Heart left ventricle (tissue), 16 donors: Measurements from ENCODE around the gene SERINC4. TPM values are rescaled to one million over a fixed set of nuclear protein-coding genes. Genes with fewer than 3 reads are reported as not detected.
"Not testable (repeated sequence)": the region's sequence is repeated elsewhere in the genome, so short reads cannot be mapped to it uniquely, and the experiment has no call there.

ENCODE experiments used
- ATAC-seq, 4 donors: fragments of 200-7000 bp; cut with Tn5 transposase; one replicate each; pipeline ENCODE4 v1.9.1; 2020 to 2022; ENCODE audit warnings: moderate library complexity in 4 of 4, mild to moderate bottlenecking in 3 of 4, moderate number of reproducible peaks in 1 of 4
- DNase-seq, 5 donors: peaks; one replicate each; pipeline ENCODE4 v3.0.0-alpha.2; 2020
- H3K27ac ChIP-seq, 12 donors: fragments of 200-600 bp; sonication (generic) in 4 of 12; one replicate each; pipeline versions ENCODE4 v1.5.0 to v1.8.0; 2016 to 2022; ENCODE audit warnings: mild to moderate bottlenecking in 2 of 12
- H3K27me3 ChIP-seq, 9 donors: fragments of 200-600 bp; sonication (generic) in 2 of 9; one replicate each; pipeline versions ENCODE4 v1.5.1 to v1.8.0; 2016 to 2022; ENCODE audit warnings: mild to moderate bottlenecking in 3 of 9
- H3K36me3 ChIP-seq, 9 donors: fragments of 200-600 bp; sonication (generic) in 2 of 9; one replicate each; pipeline versions ENCODE4 v1.5.0 to v1.8.0; 2018 to 2022; ENCODE audit warnings: mild to moderate bottlenecking in 2 of 9
- H3K4me1 ChIP-seq, 12 donors: fragments of 200-600 bp; sonication (generic) in 4 of 12; one replicate each; pipeline versions ENCODE4 v1.5.0 to v1.8.0; 2016 to 2022; ENCODE audit warnings: mild to moderate bottlenecking in 3 of 12
- H3K4me3 ChIP-seq, 12 donors: fragments of 200-600 bp; sonication (generic) in 4 of 12; one replicate each; pipeline versions ENCODE4 v1.5.0 to v1.8.0; 2017 to 2022; ENCODE audit warnings: mild to moderate bottlenecking in 9 of 12, moderate library complexity in 4 of 12
- H3K9me3 ChIP-seq, 12 donors: fragments of 200-600 bp; sonication (generic) in 4 of 12; one replicate each; pipeline versions ENCODE4 v1.5.0 to v1.8.0; 2016 to 2022; ENCODE audit warnings: mild to moderate bottlenecking in 1 of 12
- CTCF ChIP-seq, 12 donors: fragments of 200-600 bp; sonication (generic) in 4 of 12; IDR thresholded peaks; one replicate each; pipeline versions ENCODE4 v1.5.0 to v1.8.0; 2018 to 2022; ENCODE audit warnings: antibody characterized with exemption in 12 of 12, mild to moderate bottlenecking in 5 of 12
- POLR2A ChIP-seq, 2 donors: fragments of 450-650 bp; IDR thresholded peaks; one replicate each; pipeline ENCODE4 v1.6.1; 2017; ENCODE audit warnings: antibody characterized with exemption in 2 of 2, mild to moderate bottlenecking in 2 of 2, moderate library complexity in 2 of 2
- WGBS, 4 donors: extraction: QIAGEN DNeasy Blood & Tissue Kit in 2 of 4; methylation state at CpG; one replicate each; pipeline versions ENCODE4 v1.1.5 to v1.1.7; 2013 to 2018; 5-methylcytosine and 5-hydroxymethylcytosine counted together
- intact Hi-C, 10 donors: fragments of 100-400 bp; cut with DNase I; formaldehyde crosslinking; loops; one replicate each; pipeline versions ENCODE4 v1.11.1 to v1.14.2; 2022
- long read RNA-seq, 3 donors: library from polyadenylated mRNA; unstranded; transcript quantifications; one replicate each; pipeline ENCODE4 v2.0.0, GENCODE V29; 2020 to 2021
- polyA plus RNA-seq, 2 donors: library from polyadenylated mRNA; stranded (reverse); fragments of 200-250 nt; gene quantifications; one replicate each; pipeline ENCODE4 v1.2.3, GENCODE V29; 2013
- total RNA-seq, 9 donors: library from RNA; depleted of rRNA in 2 of 9; stranded (reverse); fragments of >200 nt in 2 of 9; fragmentation: NEBNext Ultra II Directional in 3 of 9; extraction: Animal tissue kit (Norgen Biotek cat#: 25700) in 3 of 9; gene quantifications; one replicate each; pipeline versions ENCODE4 v1.1.0 to v1.2.4, GENCODE V29; 2016 to 2023
- donor health status: ischemic (EF 13 %, LVEDD 7.1; RV severe dilation, severe dysfunction).
- donor health status: healthy with polysubstance abuse.
- donor health status: DM: no; HTN: yes; CAD: no.
- donor health status: DM: no; HTN: no; CAD: no.
- donor health status: ischemic (EF 25% LVEDD 6.9; RV normal size, moderate dysfunction).
- donor health status: ischemic (EF 25% LVEDD 5.7; RV mildly dilated, moderate dysfunction).
- donor health status: healthy.
- donor health status: DM: yes; HTN: yes; CAD: no.
- donor health status: ischemic (EF 35%, LVEDD 5.7; RV mildly dilated, moderate dysfunction).
- donor health status: nonischemic (EF 11% LVEDD 7.7; RV severe dilation, severe dysfunction).
- donor health status: DM: yes; HTN: yes; CAD: no.
- donor health status: PGD.
- donor health status: ischemic (EF 29% LVEDD 5.4; RV normal size, mild dysfunction).
- donor health status: nonischemic (EF 23%, LVEDD 6.1; RV moderate dilation, normal function).

SERINC4 gene
- total RNA-seq: under 1 TPM in 8 of 9 donors, not detected in 1; 0.14 to 0.37 (median 0.31) TPM
- under 1 TPM; 0.25 to 0.42 TPM for polyA plus RNA-seq
- long read RNA-seq, donor 1, partial matches to known transcripts: 0 of 1 reads
- long read RNA-seq, donor 1, other reads (novel, unspliced or antisense): 1 of 1 reads
- long read RNA-seq, donor 2: 0 reads
- long read RNA-seq, donor 3: 0 reads

GRCh38 chr15:43799945-43800285 lies at the start of gene SERINC4:
TSS of gene SERINC4 (minus strand) at chr15:43800220. CDS start at chr15:43799986, 234 bp downstream.
- DNase-seq: no peak
- H3K27ac ChIP-seq: peak within 1 kb of the TSS; percentile 76 to 95 (median 90)
- H3K4me1 ChIP-seq: peaks cover 4 to 56% (median 38%) of the 10 kb centered on the region in 12 donors
- TF ChIP-seq POLR2A (IDR thresholded peaks at IDR 0.05) (no peak), CTCF (IDR thresholded peaks at IDR 0.05) (no peak)
- peak within 1 kb of the TSS; percentile 64 to 94 (median 82) for H3K4me3 ChIP-seq
- H3K27me3 ChIP-seq: no peaks in the 10 kb centered on the region
- no peaks in the 10 kb centered on the region for H3K9me3 ChIP-seq
- intact Hi-C loops: loop anchor here in 2 of 10 donors (2.0 kb wide), 1 partner anchor 25 kb away; the partner anchor contains the start of gene MFAP1 (in 2 of the 2)
- peaks cover 0 to 86% (median 76%) of the 10 kb centered on the region in 9 donors for H3K36me3 ChIP-seq
- ATAC-seq: peak in 3 of 4 donors; percentile 1 to 11 (median 3)
- WGBS, 4 donors: 94 to 97% (median 95%) methylated on average over 8 of the region's 8 CpGs

DNA sequence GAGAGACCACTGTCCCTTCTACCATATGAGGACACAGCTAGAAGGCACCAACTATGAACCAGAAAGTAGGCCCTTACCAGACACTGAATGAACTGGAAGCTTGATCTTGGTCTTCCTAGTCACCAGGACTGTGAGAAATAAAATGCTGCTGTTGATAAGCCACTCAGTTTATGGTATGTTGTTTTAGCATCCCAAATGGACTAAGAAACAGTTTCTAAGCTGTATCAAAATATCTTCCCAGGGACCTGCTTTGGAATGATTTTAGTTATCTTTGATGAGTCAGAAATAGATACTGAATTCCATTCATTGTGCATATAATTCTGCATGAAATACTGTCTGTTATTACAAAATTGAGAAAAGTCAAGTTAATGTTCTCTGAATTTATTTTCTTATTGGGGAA lies 45.4 kb upstream of the SERINC4 start:
- no peak for TF ChIP-seq CTCF (IDR thresholded peaks at IDR 0.05)
- no peak for TF ChIP-seq POLR2A (IDR thresholded peaks at IDR 0.05)
- no peak for DNase-seq
- Histone ChIP-seq H3K4me1 (no peaks in the 10 kb centered on the region), H3K27me3 (no peaks in the 10 kb centered on the region), H3K4me3 (no peak overlapping the region), H3K27ac (no peak overlapping the region), H3K9me3 (no peaks in the 10 kb centered on the region), H3K36me3 (peaks cover 0 to 53% (median 15%) of the 10 kb centered on the region in 9 donors)
- intact Hi-C loops: no loop called here
- ATAC-seq: no peak

- DNase-seq, H3K27ac ChIP-seq, H3K4me3 ChIP-seq, ATAC-seq, H3K27me3 ChIP-seq, intact Hi-C loops, H3K9me3 ChIP-seq: not testable (repeated sequence)
- peaks cover 0 to 14% (median 3%) of the 10 kb centered on the region in 12 donors for H3K4me1 ChIP-seq
- H3K36me3 ChIP-seq: peaks cover 0 to 16% (median 8%) of the 10 kb centered on the region in 9 donors
- 87 to 96% (median 92%) methylated on average over 6 of the region's 6 CpGs for WGBS, 4 donors
Observed at GRCh38 chr15:43832485-43832884, 32.5 kb upstream of the SERINC4 start.

- H3K27me3 ChIP-seq, intact Hi-C loops, ATAC-seq, H3K4me3 ChIP-seq, H3K27ac ChIP-seq, DNase-seq, H3K9me3 ChIP-seq: not testable (repeated sequence)
- H3K36me3 ChIP-seq: peaks cover 0 to 16% (median 8%) of the 10 kb centered on the region in 9 donors
- H3K4me1 ChIP-seq: peaks cover 0 to 23% (median 8%) of the 10 kb centered on the region in 12 donors
- 90 to 94% (median 93%) methylated on average over 14 of the region's 14 CpGs for WGBS, 4 donors
Observed at GRCh38 chr15:43831519-43832052, 31.6 kb upstream of the SERINC4 start.

DNA sequence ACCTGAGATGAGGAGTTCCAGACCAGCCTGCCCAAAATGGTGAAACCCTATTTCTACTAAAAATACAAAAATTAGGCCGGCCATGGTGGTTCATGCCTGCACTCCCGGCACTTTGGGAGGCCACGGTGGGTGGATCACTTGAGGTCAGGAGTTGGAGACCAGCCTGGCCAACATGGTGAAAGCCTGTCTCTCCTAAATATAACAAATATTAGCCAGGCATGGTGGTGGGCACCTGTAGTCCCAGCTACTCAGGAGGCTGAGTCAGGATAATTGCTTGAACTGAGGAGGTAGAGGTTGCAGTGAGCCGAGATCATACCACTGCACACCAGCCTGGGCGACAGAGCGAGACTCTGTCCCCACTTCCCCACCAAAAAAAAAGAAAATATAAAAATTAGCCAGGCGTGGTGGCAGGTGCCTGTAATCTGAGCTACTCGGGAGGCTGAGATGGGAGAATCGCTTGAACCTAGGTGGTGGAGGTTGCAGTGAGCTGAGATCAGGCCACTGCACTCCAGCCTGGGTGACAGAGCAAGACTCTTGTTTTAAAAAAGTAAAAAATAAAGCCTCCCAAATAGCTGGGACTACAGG lies 30.8 kb upstream of the SERINC4 start:
- H3K27ac ChIP-seq, intact Hi-C loops, H3K4me3 ChIP-seq, H3K9me3 ChIP-seq, ATAC-seq, H3K27me3 ChIP-seq, DNase-seq: not testable (repeated sequence)
- 95 to 97% (median 96%) methylated on average over 9 of the region's 9 CpGs for WGBS, 4 donors
- H3K4me1 ChIP-seq: peaks cover 0 to 30% (median 13%) of the 10 kb centered on the region in 12 donors
- H3K36me3 ChIP-seq: peaks cover 0 to 12% (median 3%) of the 10 kb centered on the region in 9 donors

- H3K4me1 ChIP-seq: peaks cover 0 to 31% (median 15%) of the 10 kb centered on the region in 12 donors
- H3K4me3 ChIP-seq, H3K27me3 ChIP-seq, H3K36me3 ChIP-seq, H3K9me3 ChIP-seq, ATAC-seq, DNase-seq, H3K27ac ChIP-seq: not testable (repeated sequence)
- intact Hi-C loops: loop anchor here in 1 of 10 donors (10.0 kb wide), 1 partner anchor 65 kb away; no protein-coding TSS in a partner anchor
- 96 to 97% (median 96%) methylated on average over 8 to 9 of the region's 9 CpGs for WGBS, 4 donors
Observed at GRCh38 chr15:43829951-43830540, 30.0 kb upstream of the SERINC4 start.
